8988T (cell line): Measurements from ENCODE around the gene PPDPF.

Source experiments
- DNase-seq: peaks from one replicate; pipeline ENCODE4 v3.0.0; 2011

Gene PPDPF

GRCh38 chr20:63487781-63488241, 32.8 kb upstream of the PPDPF start:
- DNase-seq: no peak

GRCh38 chr20:63488315-63489251, 32.0 kb upstream of the PPDPF start:
- no peak for DNase-seq

- no peak for DNase-seq
Measured at GRCh38 chr20:63490416-63490815, 30.1 kb upstream of the PPDPF start.

- no peak for DNase-seq
Measured at GRCh38 chr20:63491078-63491477, 29.5 kb upstream of the PPDPF start.

- DNase-seq: no peak
Measured at GRCh38 chr20:63491635-63492230, 28.8 kb upstream of the PPDPF start.

GRCh38 chr20:63492518-63492917, 28.0 kb upstream of the PPDPF start:
- no peak for DNase-seq

- no peak for DNase-seq
Measured at GRCh38 chr20:63492982-63493381, 27.6 kb upstream of the PPDPF start.

GRCh38 chr20:63493563-63494020, 27.0 kb upstream of the PPDPF start:
- DNase-seq: no peak

- no peak for DNase-seq
Measured at GRCh38 chr20:63494084-63494419, 26.5 kb upstream of the PPDPF start.

- DNase-seq: no peak
Measured at GRCh38 chr20:63494420-63495166, 26.0 kb upstream of the PPDPF start.

- no peak for DNase-seq
Measured at GRCh38 chr20:63495167-63495720, 25.3 kb upstream of the PPDPF start.

- DNase-seq: peak; percentile 96
Measured at GRCh38 chr20:63495741-63496595, 24.6 kb upstream of the PPDPF start.

GRCh38 chr20:63496596-63497120, 23.9 kb upstream of the PPDPF start:
- DNase-seq: no peak

GRCh38 chr20:63497138-63497945, 23.2 kb upstream of the PPDPF start:
- DNase-seq: no peak

GRCh38 chr20:63497946-63498935, 22.3 kb upstream of the PPDPF start:
- no peak for DNase-seq

- DNase-seq: peak; percentile 93
Measured at GRCh38 chr20:63498960-63499337, 21.6 kb upstream of the PPDPF start, which contains the start of gene EEF1A2. Gene EEF1A2, minus strand, starts transcription at chr20:63499083. Its CDS starts 1,320 bp downstream, at chr20:63497763.

GRCh38 chr20:63499338-63499969, 21.1 kb upstream of the PPDPF start:
- DNase-seq: no peak

GRCh38 chr20:63500151-63500901, 20.2 kb upstream of the PPDPF start:
- no peak for DNase-seq
